ENCODE measurements around the gene AGL.
"Not testable (repeated sequence)": the region's sequence is repeated elsewhere in the genome, so short reads cannot be mapped to it uniquely, and the experiment has no call there.

AGL gene

DNA sequence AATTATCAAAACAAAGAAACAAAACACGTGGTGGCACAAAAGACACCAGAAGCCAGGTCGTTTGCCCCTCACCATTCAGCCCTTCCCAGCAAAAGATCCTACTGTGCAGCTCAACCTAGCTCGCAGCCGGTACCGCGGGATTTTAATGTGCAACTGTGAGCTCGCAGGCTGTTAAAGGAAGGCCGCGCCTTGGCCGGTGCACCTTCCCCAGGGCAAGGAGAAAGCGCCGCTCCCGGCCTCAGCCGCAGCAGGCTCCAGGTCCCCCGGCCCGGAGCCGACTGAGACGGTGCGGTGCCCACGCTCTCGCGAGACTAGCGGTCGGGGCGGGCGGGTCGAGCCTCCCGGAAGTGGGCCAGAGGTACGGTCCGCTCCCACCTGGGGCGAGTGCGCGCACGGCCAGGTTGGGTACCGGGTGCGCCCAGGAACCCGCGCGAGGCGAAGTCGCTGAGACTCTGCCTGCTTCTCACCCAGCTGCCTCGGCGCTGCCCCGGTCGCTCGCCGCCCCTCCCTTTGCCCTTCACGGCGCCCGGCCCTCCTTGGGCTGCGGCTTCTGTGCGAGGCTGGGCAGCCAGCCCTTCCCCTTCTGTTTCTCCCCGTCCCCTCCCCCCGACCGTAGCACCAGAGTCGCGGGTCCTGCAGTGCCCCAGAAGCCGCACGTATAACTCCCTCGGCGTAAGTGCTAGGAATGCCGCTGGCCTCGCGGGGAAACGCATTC, at the start of gene AGL:
Gene AGL (plus strand): TSS at position 618 of the 715 bp plus-strand sequence. CDS start 682 bp downstream, outside the sequence.
- peak; percentile 65 to 78 for DNase-seq (ENCODE audit: extremely low read depth in 1 of 2, low read depth in 1 of 2)

DNA sequence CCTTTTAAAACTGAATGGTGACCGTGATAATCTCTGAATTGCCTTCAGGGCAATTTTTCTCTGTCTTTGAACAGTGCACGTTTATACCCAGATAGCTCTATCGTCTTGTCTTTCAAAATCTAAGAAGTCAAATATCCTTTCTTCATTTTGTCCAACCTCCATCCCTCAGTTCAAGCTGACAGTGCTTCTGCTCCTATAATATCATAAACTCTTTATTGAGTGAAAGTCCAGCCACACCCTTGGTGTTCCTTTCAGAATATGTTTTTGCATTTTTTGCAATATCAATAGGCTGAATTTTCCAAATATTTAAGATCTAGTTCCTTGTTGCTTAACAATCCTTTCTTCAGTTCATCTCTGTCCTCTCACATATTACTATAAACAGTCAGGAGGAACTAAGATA, 48.6 kb upstream of the AGL start:
- no peak for DNase-seq (ENCODE audit: extremely low read depth in 1 of 2, low read depth in 1 of 2)

DNA sequence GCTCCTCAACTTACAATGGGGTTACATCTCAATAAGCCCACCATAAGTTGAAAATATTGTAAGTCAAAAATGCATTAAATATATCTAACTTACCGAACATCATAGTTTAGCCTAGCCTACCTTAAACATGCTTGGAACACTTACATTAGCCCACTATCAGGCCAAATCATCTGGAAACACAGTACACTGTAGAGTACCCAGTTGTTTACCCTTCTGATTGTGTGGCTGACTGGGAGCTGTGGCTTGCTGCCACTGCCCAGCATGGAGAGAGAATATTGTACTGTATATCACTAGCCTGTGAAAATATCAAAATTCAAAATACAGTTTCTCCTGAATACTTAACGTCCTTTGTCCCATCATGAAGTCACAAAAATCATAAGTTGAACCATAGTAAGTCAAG, 43.3 kb upstream of the AGL start:
- no peak for DNase-seq (ENCODE audit: extremely low read depth in 1 of 2, low read depth in 1 of 2)

GRCh38 chr1:99808391-99809115, 41.6 kb upstream of the AGL start:
- no peak for DNase-seq (ENCODE audit: extremely low read depth in 1 of 2, low read depth in 1 of 2)

DNA sequence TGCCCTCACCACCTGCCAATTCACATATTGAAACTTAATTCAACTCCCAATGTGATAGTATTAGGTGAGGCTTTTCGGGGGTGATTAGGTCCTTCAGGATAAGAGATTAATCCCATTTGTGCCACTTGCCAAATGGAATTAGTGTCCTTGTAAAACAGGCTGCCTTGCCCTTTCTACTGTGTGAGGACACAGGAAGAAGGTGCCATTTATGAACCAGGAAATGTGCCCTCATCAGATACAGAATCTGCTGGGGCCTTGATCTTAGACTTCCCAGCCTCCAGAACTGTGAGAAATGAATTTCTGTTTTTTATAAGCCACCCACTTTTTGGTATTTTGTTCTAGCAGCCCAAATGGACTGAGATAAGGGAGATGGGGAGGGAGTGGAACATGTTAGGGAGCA, 39.1 kb upstream of the AGL start:
- no peak for DNase-seq (ENCODE audit: extremely low read depth in 1 of 2, low read depth in 1 of 2)

- no peak for DNase-seq (ENCODE audit: extremely low read depth in 1 of 2, low read depth in 1 of 2)
Observed at GRCh38 chr1:99811747-99812146, 38.4 kb upstream of the AGL start.

DNA sequence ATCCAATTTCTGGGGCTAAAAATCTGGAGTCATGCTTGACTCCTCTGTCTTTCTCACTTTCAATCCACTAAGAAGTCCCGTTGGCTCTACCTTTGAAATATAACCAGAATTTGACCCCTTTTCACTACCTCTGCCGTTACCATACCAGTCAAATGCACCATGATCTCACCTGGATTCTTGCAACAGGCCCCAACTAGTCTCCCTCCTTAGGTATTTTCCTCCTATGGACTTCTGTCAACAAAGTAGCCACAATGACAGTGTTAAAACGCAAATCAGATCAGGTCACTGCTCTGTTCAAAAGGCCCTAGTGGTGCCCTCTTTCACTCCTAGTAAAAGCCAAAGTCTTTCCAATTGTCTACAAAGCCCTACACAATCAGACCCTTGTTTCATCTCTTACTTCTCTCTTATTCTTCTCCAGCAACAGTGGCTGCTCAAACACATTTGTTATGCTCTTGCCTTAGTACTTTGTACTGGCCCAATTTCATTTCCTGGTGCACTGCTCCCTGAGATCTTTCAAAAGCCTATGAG, 35.7 kb upstream of the AGL start:
- DNase-seq (ENCODE audit: extremely low read depth in 1 of 2, low read depth in 1 of 2): no peak

GRCh38 chr1:99816656-99817055, 33.5 kb upstream of the AGL start:
- DNase-seq (ENCODE audit: extremely low read depth in 1 of 2, low read depth in 1 of 2): no peak

GRCh38 chr1:99818063-99818699, 32.0 kb upstream of the AGL start:
- DNase-seq (ENCODE audit: extremely low read depth in 1 of 2, low read depth in 1 of 2): no peak

GRCh38 chr1:99820546-99820945, 29.6 kb upstream of the AGL start:
- no peak for DNase-seq (ENCODE audit: extremely low read depth in 1 of 2, low read depth in 1 of 2)

- DNase-seq (ENCODE audit: extremely low read depth in 1 of 2, low read depth in 1 of 2): no peak
Observed at GRCh38 chr1:99825098-99825497, 25.1 kb upstream of the AGL start.

DNA sequence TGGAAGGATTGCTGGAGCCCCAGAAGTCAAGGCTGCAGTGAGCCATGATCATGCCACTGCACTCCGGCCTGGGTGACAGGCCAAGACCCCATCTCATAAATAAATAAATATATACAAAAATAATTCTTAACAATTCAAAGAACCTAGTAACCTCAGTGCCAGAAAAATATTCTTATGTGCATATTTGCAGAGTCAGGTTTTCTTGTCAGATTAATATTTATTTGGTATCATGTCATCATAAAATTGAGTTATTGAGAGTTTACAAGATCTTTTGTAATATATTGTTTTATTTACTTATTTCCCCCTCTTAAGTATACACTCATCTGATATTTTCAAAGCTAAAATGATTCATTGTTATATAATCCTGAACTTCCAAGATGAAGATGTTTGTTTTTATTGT, 24.5 kb upstream of the AGL start:
- DNase-seq (ENCODE audit: extremely low read depth in 1 of 2, low read depth in 1 of 2): no peak

- DNase-seq (ENCODE audit: extremely low read depth in 1 of 2, low read depth in 1 of 2): no peak
Observed at GRCh38 chr1:99827970-99828369, 22.2 kb upstream of the AGL start.

- no peak for DNase-seq (ENCODE audit: extremely low read depth in 1 of 2, low read depth in 1 of 2)
Observed at GRCh38 chr1:99829269-99829668, 20.9 kb upstream of the AGL start.

DNA sequence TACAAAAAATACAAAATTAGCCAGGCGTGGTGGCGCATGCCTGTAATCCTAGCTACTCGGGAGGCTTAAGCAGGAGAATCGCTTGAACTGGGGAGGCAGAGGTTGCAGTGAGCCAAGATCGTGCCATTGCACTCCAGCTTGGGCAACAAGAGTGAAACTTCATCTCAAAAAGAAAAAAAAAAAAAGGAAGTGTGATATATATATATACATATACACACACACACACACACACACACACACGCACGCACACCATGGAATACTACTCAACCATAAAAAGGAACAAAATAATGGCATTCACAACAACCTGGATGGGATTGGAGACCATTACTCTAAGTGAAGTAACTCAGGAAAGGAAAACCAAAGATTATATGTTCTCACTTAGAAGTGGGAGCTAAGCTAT, 16.2 kb upstream of the AGL start:
- DNase-seq (ENCODE audit: extremely low read depth in 1 of 2, low read depth in 1 of 2): not testable (repeated sequence)

GRCh38 chr1:99836171-99837103, 13.7 kb upstream of the AGL start:
- not testable (repeated sequence) for DNase-seq (ENCODE audit: extremely low read depth in 1 of 2, low read depth in 1 of 2)

DNA sequence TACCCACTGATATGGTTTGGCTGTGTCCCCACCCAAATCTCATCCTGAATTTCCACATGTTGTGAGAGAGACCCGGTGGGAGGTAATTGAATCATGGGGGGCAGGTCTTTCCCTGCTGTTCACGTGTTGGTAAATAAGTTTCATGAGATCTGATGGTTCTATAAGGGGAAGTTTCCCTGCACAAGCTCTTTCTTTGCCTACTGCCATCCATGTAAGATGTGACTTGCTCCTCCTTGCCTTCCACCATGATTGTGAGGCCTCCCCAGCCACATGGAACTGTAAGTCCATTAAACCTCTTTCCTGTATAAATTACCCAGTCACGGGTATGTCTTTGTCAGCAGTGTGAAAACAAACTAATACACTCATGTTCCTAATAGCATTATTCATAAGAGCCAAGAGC, 9.8 kb upstream of the AGL start:
- not testable (repeated sequence) for DNase-seq (ENCODE audit: extremely low read depth in 1 of 2, low read depth in 1 of 2)

GRCh38 chr1:99843760-99844159, 6.4 kb upstream of the AGL start:
- DNase-seq (ENCODE audit: extremely low read depth in 1 of 2, low read depth in 1 of 2): no peak

DNA sequence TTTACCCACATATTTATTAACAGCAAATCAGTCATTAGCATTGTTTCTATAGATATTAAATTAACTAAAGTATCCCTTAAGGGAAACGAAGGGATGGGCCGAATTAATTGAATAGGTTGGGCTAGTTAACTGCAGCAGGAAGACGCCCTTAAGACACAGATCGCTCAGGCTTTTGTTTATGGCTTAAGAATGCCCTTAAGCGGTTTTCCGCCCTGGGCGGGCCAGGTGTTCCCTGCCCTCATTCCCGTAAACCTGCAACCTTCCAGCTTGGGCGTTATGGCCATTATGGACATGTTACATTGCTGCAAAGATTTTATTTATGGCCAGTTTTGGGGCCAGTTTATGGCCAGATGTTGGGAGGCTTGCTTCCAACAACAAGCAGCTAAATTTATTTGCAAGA, 5.0 kb upstream of the AGL start:
- not testable (repeated sequence) for DNase-seq (ENCODE audit: extremely low read depth in 1 of 2, low read depth in 1 of 2)

GRCh38 chr1:99849413-99849743, 783 bp upstream of the AGL start:
- DNase-seq (ENCODE audit: extremely low read depth in 1 of 2, low read depth in 1 of 2): no peak

Data from activated CD8-positive, alpha-beta memory T cell treated with anti-CD3 and anti-CD28 coated beads for 1 hour (primary cell).